HG03571 (cell line): ENCODE data around the gene PHACTR3.

Source experiments
- ATAC-seq: cut with Tn5 transposase; IDR thresholded peaks from one replicate; pipeline ENCODE4 v1.9.1; 2021; ENCODE audit not compliant: unreplicated experiment

The PHACTR3 gene

GRCh38 chr20:59810449-59811187 lies 206.3 kb downstream of the PHACTR3 start:
- ATAC-seq: no peak

- no peak for ATAC-seq
These were observed 207.4 kb downstream of the PHACTR3 start for GRCh38 chr20:59811681-59812171.

GRCh38 chr20:59812286-59813125 lies 208.2 kb downstream of the PHACTR3 start:
- ATAC-seq: no peak

- ATAC-seq: no peak
These were observed 209.0 kb downstream of the PHACTR3 start for GRCh38 chr20:59813126-59813947.

- ATAC-seq: no peak
These were observed 209.9 kb downstream of the PHACTR3 start for GRCh38 chr20:59813948-59814839.

- ATAC-seq: no peak
These were observed 210.6 kb downstream of the PHACTR3 start for GRCh38 chr20:59814840-59815340.

- no peak for ATAC-seq
These were observed 211.9 kb downstream of the PHACTR3 start for GRCh38 chr20:59816146-59816738.

- no peak for ATAC-seq
These were observed 213.1 kb downstream of the PHACTR3 start for GRCh38 chr20:59817406-59817805.

GRCh38 chr20:59817846-59818615 lies 213.7 kb downstream of the PHACTR3 start:
- no peak for ATAC-seq

GRCh38 chr20:59818911-59819310 lies 214.6 kb downstream of the PHACTR3 start:
- no peak for ATAC-seq

- ATAC-seq: no peak
These were observed 215.3 kb downstream of the PHACTR3 start for GRCh38 chr20:59819496-59820203.

GRCh38 chr20:59820204-59821041 lies 216.1 kb downstream of the PHACTR3 start:
- ATAC-seq: no peak

- ATAC-seq: no peak
These were observed 216.9 kb downstream of the PHACTR3 start for GRCh38 chr20:59821201-59821600.

- ATAC-seq: no peak
These were observed 217.4 kb downstream of the PHACTR3 start for GRCh38 chr20:59821788-59822187.

GRCh38 chr20:59822291-59823029 lies 218.1 kb downstream of the PHACTR3 start:
- ATAC-seq: no peak

- no peak for ATAC-seq
These were observed 218.7 kb downstream of the PHACTR3 start for GRCh38 chr20:59823030-59823423.
